Panc1 (cell line): ENCODE measurements around the gene NPTX1.

Source experiments
- SIN3A ChIP-seq: IDR thresholded peaks from 2 replicates; pipeline ENCODE4 v1.6.1; 2012; ENCODE audit warnings: low read depth, mild to moderate bottlenecking, low read length, moderate library complexity, borderline replicate concordance; ENCODE audit not compliant: insufficient read depth
- TF ChIP-seq, protein P1 (sequence below): fragments of 450-650 bp; IDR thresholded peaks from 2 replicates; pipeline ENCODE4 v1.5.1; 2017; ENCODE audit warnings: mild to moderate bottlenecking

- TF ChIP-seq, protein P1, sequence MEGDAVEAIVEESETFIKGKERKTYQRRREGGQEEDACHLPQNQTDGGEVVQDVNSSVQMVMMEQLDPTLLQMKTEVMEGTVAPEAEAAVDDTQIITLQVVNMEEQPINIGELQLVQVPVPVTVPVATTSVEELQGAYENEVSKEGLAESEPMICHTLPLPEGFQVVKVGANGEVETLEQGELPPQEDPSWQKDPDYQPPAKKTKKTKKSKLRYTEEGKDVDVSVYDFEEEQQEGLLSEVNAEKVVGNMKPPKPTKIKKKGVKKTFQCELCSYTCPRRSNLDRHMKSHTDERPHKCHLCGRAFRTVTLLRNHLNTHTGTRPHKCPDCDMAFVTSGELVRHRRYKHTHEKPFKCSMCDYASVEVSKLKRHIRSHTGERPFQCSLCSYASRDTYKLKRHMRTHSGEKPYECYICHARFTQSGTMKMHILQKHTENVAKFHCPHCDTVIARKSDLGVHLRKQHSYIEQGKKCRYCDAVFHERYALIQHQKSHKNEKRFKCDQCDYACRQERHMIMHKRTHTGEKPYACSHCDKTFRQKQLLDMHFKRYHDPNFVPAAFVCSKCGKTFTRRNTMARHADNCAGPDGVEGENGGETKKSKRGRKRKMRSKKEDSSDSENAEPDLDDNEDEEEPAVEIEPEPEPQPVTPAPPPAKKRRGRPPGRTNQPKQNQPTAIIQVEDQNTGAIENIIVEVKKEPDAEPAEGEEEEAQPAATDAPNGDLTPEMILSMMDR = no peak
- no peak for TF ChIP-seq SIN3A
Measured at GRCh38 chr17:80441133-80441578, 35.3 kb downstream of the NPTX1 start.
